ENCODE results near the gene AVP. TPM values are rescaled to one million over a fixed set of nuclear protein-coding genes. Genes with fewer than 3 reads are reported as not detected.
"Not testable (repeated sequence)": the region's sequence is repeated elsewhere in the genome, so short reads cannot be mapped to it uniquely, and the experiment has no call there.

AVP gene
- polyA plus RNA-seq, 12 donors: 0.24 TPM; not detected in 11

DNA sequence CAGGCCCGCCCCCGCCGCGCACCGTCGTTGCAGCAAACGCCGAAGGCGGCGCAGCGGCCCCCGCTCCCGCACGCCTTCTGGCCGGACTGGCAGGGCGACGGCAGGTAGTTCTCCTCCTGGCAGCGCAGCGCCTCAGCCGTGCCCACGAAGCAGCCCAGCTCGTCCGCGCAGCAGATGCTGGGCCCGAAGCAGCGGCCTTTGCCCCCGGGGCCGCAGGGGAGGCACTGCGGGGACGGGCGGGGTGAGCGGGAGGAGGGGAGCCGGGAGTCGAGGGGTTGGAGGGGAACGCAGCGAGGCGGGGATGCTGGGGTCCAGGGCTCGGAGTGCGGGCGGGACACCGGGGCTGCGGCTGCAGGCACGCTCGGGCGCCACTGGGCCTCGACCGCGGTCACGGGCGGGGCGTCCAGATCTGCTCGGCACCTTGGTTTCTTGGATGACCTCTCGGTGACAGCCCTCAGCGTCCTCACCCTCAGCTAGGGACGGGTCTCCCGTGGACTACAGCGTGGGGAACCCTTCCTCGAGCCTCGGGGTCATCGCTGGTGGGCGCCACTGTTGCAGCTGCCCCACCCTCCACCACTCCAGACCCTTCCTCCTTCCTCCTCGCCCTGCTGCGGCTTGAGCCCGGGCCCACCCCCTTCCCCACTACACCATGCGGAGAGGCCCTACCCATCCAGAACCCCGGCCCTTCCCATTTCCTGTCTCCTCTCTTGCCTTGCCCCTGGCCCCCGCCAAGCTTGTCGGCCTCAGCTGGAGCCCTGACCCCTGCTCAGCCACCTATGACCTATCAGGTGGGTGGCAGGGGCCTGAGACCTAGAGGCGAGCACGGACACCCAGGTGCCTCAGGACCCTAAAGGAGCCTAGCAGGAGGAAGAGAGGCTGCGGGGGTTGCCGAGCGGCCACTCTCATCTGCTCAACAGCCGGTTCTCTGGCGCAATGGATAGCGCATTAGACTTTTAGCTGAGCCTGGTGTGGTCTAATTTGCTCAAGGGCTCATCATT, 1.3 kb downstream of the AVP start:
- DNase-seq: no peak

DNA sequence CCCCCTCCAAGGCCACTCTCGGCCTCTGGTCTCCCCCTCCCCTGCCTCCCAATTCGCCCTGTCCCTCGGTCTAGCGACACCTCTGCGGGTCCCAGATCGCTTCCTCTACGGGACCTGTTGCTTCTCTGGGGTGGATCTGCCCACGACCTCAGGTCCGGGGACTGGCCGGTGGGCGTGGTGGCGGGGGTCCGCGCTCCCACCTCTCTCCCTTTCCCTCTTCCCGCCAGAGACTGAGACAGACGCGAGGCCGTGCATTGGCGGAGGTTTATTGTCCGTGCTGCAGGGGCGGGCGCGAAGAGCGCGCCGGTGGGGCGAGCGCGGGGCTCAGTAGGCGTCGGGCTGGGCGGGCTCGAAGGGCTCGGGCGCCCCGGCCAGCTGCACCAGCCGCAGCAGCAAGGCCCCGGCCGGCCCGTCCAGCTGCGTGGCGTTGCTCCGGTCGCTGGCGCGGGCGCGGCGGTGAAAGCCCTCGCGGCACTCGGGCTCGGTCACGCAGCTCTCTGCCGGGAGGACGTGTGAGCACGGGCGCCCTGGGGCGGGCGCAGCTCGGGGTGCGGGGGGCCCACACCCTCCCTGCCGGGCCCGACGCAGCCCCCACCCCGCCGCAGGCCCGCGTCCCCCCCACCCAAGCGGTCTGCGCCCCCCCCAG, 2.1 kb downstream of the AVP start:
- no peak for DNase-seq

DNA sequence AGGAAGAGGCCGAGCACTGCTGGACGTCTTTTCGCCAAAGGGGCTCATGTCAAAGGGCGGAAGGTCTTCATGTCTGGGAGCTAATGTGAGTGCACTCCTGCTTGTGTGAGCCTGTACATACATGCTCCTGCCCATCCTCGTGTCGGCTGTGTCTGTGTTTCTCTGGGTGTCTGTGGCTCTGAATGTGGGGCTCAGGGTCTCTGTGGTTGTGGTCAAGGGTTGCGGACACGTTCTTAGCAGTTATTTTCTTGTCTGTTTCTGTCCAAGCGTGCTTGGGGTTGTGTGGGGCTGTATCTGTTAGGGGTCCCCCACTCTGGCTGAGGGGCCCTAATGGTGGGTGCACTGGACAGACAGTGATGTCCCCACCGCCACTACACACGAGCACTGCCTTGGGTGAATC, 2.9 kb downstream of the AVP start:
- DNase-seq: no peak

DNA sequence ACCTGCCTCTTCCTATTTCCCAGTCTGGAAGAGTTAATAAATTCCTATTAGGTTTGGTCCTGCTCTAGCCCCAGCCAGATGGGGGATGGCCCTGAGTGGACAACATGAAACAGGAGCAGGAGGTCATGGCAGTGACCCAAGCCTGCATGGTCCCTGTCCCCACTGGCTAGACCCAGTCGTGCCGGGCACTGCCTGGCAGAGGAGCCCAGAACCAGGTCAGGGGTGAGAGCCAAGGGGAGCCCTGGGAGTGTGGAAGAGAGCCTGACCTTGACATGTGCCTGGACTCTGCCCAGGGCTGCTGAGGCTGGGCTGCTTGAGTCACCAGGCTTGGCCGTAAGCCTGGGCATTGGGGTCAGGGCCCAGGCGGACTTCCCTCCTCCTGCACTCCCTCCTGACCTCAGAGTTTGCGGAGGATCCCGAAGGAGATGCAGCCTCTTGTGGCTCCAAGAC, 3.6 kb downstream of the AVP start:
- DNase-seq: no peak

DNA sequence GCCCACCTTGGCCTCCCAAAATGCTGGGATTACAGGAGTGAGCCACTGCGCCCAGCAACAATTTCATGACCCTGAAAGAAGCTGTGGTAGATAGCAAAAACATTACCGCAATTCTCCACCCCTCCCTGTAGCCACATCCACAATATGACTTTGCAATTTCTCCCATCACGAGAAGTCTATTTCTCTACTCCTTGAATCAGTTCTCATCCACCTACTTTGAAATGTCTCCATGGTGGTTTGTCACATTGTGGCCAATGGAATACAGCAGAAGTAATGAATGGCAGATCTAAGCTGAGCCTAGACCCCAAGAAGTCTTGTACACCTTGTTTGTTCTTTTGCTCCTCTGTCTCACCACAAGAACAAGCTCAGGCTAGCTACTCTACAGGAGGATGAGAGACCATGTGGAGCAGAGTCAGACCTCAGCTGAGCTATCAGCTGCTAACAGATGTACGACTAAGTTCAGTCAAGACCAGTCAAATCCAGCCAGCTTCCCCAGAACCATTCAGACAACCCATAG, 6.8 kb downstream of the AVP start:
- DNase-seq: no peak

DNA sequence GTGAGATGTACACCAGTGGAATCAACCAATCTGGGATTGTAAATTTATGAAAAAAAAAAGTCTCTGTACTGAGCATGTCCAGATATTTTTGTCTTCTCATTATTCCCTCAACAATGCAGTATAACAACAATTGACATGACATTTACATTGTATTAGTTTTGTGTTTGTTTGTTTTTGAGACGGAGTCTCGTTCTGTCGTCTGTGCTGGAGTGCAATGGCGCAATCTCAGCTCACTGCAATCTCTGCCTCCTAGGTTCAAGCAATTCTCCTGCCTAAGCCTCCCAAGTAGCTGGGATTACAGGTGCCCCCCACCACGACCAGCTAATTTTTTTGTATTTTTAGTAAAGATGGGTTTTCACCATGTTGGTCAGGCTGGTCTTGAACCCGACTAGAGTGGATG, 9.2 kb downstream of the AVP start:
- not testable (repeated sequence) for DNase-seq

DNA sequence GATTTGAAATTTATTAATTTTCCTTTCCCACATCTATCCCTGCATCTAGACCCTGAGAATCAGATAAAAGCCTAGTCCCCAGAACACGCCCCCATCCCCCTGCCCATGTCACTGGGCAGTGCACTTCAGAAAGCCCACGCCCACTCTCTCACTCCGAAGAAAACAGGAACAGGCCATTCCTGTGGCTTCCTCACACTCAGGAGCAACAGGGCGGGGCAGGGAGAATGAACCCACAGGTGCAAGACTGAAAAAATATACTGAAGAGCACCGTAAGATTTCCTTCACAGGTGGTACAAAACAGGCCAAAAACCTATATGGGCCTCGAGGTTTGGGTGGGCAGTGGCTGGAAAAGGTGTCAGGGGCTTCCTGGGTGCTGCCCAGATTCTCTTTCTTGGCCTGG, 9.7 kb downstream of the AVP start:
- DNase-seq: no peak

DNA sequence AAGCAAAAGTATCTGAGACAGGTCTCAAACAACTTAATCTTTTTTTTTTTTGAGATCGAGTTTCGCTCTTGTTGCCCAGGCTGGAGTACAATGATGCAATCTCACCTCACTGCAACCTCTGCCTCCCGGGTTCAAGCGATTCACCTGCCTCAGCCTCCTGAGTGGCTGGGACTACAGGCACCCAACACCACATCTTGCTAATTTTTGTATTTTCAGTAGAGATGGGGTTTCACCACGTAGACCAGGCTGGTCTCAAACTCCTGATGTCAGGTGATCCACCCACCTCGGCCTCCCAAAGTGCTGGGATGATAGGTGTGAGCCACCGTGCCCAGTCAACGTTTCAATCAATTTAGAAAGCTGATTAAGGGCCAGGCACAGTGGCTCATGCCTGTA, 11.3 kb downstream of the AVP start:
- not testable (repeated sequence) for DNase-seq

DNA sequence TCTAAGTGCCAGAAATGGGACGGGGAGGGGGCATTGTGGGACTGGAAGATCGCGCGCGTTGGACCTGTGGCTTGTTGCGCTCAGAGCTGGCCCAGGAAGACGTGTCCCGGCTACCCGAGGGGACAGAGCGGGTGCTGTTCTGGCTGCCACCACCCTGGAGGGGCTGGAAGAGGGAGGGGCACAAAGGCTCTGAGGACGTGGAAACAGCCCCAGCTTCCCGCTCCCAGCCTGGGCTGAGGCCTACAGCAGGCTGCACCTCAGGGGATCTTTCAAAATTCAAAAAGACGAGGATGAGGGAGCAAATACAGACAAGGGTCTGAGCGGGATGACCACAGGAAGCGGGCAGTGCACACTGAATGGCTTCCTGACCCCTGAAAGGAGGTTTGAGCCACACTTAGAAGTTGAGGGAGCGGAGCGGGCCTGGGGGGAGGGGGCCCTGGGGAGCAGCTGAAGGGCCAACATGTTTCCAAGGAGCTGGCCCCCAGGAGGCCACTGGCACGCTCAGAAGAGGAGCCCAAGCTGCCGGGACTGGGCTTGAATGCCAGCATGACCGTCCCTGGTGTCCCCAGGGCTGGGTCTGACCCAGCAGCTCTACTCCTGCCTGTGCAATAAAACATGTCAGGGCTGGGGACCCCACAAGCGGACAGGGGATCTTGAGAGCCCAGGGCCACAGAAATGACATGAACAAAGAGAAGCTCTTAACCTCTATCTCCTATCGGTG, 11.8 kb downstream of the AVP start:
- DNase-seq: no peak

DNA sequence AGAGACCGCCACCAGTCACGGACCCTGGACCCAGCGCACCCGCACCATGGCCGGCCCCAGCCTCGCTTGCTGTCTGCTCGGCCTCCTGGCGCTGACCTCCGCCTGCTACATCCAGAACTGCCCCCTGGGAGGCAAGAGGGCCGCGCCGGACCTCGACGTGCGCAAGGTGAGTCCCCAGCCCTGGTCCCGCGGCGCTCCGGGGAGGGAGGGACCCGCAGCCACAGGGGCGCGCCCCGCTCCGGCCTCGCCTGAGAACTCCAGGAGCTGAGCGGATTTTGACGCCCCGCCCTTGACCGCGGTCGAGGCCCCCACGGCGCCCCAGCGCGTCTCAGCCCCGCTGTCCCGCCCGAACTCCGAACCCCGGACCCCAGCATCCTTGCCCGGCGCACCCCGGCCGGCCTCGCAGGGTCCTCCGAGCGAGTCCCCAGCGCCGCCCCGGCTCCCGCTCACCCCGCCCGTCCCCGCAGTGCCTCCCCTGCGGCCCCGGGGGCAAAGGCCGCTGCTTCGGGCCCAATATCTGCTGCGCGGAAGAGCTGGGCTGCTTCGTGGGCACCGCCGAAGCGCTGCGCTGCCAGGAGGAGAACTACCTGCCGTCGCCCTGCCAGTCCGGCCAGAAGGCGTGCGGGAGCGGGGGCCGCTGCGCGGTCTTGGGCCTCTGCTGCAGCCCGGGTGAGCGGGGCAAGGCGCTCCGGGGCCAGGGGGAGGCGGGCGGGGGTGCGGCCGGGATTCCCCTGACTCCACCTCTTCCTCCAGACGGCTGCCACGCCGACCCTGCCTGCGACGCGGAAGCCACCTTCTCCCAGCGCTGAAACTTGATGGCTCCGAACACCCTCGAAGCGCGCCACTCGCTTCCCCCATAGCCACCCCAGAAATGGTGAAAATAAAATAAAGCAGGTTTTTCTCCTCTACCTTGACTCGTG, 12.7 kb downstream of the AVP start, which contains the start of gene OXT:
Gene OXT, plus strand, starts transcription at position 11 of the 920 bp plus-strand sequence. Its CDS starts 36 bp downstream, at position 47.
- DNase-seq: no peak

DNA sequence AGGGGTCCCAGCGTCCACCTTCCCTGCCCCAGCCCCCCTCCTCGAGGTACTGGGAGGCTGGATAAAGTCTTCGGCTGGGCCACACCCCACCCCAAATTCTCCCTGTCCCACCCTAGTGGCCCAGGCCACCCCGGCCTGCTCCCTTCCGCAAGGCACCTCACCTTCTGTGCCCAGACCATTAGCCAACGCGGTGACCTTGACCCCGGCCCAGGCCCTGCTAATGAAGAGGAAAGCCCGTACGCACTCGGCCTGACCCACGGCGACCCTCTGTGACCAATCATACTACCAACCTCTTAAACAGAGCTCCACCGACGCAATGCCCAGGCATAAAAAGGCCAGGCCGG, 13.3 kb downstream of the AVP start:
- no peak for DNase-seq

DNA sequence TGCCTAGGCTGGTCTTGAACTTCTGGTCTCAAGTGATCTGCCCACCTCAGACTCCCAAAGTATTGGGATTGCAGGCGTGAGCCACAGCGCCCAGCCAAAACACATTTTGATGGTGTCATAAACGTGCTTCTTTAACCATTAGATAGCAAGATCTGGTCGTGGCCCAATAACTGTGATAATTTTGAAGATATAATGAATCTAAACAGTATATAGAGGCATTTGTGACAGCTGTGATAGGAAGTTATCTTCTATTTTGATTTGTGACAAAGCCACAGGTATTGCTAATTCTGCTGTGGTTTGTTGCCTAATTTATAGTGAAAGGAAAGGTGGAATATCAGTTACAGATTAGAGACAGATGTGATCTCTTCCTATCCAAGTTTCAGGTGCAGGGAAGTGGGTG, 13.8 kb downstream of the AVP start:
- DNase-seq: no peak

DNA sequence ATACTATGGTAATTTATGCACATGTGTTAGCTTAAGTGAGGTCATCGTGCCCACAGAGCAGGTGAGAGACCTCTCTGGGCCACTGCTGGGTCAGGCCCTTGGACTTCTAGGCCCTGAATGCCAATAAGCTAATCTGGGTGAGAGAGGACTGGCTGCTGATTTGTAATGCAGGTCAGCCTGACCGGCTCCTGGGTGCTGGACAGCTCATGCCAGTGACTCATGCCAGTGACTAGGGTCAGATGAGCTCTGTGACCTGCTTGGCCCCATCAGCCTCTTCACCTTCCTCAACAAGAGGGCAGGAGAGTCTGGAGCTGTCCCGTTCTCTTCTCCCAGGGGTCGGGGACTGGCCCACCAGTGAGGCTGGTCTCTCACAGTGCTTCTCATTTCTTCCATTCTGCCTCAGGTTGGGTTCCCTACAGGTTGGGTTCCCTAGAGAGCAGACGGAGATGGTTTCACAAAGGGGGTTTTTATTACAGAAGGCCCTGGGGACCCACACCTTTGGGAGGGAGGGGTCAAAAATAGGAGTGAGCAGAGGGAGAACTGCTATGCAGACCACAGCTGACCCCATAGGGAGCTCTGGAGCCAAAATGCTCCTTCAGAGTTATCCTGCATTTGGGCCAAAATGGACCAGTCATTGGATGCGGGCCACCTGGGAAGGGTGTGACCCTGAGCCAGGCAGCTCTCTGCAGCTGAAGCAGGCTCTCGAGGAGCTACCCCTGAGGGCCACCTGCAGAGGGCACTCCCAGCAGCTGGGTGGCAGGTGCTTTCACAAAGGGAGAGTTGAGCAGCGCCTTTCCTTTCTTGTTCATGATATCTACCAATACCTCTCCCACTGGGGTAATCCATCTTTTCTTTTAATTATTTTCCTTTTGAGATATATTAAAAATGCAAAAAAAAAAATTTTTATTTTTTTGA, 15.3 kb downstream of the AVP start:
- no peak for DNase-seq

DNA sequence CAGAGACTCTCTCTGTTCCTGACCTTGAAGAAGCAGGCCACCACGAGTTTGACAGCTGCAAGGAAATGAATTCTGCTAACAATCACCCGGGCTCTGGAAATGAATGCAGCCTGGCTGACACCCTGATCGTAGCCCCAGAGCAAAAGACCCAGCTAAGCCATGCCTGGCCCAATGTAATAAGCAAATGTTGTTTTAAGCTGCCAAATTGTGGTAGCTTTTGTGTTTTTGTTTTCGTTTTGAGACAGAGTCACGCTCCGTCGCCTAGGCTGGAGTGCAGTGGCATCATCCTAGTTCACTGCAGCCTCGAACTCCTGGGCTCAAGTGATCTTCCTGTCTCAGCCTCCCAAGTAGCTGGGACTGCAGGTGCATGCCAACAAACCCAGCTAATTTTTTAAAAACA, 16.4 kb downstream of the AVP start:
- no peak for DNase-seq

DNA sequence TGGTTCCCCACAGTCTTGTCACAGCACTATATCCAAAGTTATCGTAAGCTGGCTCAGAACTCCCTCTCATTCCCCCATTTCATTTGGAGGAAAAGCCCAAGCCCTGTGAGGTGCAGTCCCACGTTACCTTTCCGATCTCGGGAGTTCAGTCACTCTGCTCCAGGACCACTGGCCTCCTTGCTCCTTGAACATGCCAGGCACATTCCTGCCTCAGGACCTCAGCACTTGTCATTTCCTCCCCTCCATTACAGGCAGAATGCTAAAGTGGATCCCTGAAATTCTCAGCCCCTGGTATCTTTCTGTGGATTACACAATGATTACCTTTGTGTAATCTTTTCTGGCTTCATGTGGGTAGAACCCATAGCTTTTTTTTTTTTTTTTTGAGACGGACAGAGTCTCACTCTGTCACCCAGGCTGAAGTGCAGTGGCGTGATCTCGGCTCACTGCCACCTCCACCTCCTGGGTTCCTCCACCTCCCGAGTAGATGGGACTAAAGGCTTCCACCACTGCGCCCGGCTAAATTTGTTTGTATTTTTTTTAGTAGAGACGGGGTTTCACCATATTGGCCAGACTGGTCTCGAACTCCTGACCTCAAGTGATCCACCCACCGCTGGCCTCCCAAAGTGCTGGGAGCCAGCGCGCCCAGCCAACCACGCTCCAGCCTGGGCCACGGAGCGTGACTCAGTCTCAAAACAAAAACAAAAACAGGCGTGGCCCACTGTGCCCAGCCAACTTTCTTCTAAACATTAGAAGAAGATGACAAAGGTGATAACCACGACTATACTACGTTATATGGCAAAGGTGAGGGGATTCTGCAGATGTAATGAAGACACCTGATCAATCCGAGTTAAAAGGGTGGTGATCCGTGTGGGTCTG, 17.1 kb downstream of the AVP start:
- no peak for DNase-seq

DNA sequence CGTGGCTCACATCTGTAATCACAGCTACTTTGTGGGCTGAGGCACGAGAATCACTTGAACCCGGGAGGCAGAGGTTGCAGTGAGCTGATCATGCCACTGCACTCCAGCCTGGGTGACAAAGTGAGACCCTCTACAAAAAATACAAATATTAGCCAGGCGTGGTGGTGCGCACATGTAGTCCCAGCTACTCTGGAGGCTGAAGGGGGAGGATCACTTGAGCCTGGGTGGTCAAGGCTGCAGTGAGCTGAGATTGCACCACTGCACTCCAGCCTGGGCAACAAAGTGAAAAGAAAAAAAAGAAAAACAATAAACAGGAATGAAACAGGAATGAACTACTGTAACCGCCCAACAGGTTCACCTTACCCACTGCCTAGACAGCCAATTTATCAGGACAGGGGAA, 20.4 kb downstream of the AVP start:
- DNase-seq: not testable (repeated sequence)

DNA sequence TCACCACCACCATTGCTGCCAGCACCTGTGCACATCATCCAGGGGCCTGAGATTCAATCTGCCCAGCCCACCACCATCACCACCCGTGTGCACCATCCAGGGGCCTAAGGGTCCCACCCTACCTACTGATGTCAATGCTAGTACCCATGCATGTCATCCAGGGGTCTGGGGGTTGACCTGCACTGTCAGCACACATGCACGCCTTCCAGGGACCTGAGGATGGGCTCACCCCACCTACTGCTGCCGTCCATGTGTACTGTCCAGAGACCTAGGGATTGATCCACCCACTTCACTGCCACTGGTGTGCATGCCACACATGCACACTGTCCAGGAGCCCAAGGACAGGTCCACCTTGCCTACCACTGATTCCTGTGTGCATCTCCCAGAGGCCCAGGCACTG, 25.0 kb downstream of the AVP start:
- DNase-seq: no peak

DNA sequence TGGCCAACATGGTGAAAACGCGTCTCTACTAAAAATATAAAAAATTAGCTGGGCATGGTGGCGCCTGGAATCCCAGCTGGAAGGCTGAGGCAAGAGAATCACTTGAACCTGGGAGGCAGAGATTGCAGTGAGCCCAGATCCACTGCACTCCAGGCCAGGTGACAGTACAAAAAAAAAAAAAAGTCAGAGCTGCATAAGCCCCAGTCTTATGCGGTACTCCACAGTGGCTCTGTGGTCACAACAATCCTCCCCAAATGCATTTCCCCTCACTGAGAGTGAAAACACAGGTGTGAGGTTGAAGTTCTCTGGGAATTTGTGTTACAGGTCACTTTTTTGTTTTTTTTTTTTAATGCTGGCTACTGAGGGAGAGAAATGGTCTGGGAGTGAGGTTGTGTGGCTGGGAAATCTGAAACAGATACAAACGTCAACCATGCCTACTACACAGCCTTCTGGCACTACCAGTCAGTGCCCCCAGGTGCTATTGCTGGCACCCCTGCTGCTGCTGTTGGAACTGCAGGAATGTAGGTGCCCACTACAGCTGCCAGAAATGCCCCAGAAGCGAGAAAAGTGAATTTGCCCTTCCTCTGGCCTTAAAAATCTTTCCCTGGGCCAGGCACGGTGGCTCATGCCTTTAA, 33.0 kb downstream of the AVP start:
- no peak for DNase-seq
